Stimulated activated CD4-positive, alpha-beta T cell treated with anti-CD3 and anti-CD28 coated beads, TNF-alpha, amount 100 ng/mL, for 48 hours (primary cell): ENCODE measurements around the gene UBC.
"Not testable (repeated sequence)": the region's sequence is repeated elsewhere in the genome, so short reads cannot be mapped to it uniquely, and the experiment has no call there.

Source experiments
- DNase-seq, 3 donors: peaks; one replicate each; pipeline ENCODE4 v3.0.0-alpha.2; 2020; ENCODE audit warnings: low read depth in 3 of 3

UBC gene

DNA sequence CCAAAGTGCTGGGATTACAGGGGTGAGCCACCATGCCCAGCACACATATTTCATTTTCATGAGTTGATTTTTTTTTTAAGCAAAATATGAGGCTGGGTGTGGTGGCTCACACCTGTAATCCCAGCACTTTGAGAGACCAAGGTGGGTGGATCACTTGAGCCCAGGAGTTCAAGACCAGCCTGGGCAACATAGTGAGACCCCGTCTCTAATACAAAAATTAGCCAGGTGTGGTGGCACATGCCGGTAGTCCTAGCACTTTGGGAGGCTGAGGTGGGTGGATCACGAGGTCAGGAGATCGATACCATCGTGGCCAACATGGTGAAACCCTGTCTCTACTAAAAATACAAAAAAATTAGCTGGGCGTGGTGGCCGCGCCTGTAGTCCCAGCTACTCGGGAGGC, 17.1 kb upstream of the UBC start:
- DNase-seq = not testable (repeated sequence)

DNA sequence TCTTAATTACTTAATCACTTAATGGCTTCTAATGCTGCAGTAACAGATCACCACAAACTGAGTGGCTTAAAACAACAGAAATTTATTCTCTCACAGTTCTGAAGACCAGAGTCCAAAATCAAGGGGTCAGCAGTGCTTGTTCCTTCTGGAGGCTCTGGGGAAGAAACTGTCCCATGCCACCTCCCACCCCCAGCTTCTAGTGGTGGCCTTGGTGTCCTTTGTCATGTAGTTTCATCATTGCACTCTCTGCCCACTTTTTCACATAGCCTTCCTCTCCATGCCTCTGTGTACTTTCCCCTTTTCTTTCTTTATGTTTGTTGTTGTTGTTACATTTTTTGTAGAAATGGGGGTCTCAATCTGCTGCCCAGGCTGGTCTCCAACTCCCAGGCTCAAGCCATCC, 16.1 kb upstream of the UBC start:
- DNase-seq = no peak

DNA sequence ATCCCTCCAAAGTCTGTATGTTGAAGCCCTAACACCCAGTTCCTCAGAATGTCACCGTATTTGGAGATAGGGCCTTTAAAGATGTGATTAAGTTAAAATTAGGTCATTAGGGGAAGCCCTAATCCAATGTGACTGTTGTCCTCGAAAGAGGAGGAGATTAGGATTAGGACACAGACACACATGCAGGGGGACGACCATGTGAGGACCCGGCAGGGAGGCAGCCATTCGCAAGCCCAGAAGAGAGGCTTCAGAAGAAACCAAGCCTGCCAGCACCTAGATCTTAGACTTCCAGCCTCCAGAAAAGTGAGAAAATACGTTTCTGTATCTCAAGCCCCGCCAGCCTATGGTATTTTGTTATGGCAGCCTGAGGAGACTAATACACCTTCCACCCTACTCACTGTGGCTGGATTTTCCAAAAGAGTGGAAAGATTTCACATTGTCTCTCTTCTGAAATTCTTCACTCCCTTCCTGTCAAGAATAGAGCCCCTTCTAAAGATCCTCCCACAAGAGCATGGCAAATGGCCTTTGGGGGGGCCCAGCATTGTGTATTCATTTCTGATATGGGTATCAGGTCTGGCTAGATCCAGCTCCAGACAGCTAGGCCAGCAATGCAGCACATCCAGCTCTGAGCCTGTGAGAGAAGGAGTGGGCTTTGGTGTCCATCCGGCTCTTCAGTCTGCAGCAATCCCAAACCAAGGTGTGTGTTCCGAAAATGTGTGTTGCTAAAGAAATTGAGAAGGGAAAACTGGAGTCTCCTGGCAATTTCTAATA, 15.4 kb upstream of the UBC start:
- DNase-seq = no peak

DNA sequence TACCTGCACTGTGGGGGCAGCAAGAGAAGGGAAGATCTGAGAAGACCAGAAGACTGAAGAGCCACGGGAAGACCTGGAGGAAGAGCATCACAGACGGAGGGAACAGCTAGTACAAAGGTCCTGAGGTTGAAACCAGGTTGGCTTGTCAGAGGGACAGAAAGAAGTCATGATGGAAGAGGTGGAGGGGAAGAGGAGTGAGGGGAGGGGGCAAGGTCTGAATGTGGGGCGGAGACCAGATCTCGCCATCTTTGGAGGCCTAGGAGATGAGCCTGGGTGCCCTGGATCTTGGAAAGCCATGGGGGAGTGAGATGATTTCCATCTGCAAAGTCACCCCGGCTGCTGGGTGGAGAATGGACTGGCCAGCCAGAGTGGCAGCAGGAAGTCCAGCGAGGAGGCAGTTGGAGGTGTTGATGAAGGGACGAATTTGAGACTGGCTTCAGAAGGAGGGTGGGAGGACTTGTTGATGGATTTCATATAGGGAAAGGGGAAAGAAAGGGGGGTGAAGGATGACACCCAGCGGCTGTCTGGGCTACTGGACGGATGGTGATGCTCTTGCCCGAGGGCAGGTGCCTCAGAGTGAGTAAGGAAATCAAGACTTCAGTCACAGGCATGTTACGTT, 14.6 kb upstream of the UBC start:
- DNase-seq = no peak

DNA sequence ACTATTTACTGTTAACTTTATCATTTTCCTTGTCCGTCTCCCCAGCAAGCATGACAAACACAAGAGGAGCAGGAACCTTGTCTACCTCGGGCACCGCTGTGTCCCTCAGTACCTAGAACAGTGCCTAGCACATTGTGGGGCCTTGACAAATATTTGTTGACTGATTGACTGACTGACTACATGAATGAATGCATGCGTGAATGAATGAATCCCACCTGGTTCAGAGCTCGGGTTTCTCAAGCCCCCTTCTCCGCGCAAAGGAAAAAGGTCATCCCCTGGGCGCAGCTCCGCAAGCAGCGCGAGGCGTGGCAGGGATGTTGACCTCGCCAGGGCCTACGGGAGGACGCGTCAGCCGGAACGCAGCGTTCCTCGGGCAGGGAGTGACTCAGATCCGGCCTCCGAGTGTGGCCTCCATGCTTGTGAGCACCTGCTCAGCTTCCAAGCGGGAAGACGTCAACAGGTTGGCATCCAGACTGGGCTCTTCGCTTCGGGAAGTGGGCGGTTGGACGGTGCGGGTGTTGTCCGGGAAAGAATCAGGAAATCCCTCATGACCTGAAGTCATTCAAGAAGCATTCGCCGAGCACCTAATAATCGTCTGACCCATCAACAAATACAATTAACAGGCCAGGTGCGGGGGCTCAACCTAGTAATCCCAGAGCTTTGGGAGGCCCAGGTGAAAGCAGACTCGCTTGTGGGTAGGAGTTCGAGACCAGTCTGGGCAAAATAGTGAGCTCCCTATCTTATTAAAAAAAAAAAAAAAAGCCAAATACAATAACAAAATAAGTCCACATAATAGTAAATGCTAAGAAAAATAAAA, 13.9 kb upstream of the UBC start:
- DNase-seq = no peak

DNA sequence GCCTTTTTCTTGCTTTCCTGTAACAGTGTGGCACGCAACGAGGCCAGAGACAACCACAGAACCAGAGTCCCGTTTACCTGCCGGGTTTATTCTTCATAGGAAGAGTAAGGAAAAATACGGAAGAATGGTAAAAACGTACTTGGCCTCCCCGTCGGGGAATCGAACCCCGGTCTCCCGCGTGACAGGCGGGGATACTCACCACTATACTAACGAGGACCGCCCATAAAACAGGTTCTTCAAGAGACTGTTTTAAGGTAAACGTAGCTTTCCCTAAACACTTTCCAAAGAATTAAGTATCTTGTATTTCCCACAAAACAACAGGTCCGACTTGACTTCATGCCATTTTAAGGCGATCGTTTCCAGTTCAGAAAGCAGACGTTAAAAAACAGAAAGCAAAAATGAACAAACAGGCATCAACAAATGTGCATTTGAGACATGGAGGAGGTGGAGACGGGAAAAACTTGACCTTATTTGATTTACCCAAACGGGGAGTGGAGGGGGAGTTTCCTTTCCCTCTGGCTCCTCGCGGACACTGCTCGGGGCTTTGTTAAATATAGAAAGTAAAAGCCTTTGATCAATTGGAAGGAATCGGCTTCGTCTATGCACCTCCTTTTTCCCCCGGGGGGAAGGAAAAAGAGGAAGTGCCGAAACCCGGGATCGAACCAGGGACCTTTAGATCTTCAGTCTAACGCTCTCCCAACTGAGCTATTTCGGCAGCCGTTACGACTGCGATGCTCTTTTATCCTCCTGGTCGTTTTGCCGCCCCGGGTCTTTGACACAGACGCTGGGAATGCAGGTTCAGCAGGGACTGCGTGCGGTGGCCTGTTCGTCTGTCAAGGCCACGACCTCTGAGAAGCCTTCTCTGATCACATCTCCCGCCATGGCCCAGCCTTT, 13.0 kb upstream of the UBC start:
- DNase-seq = peak; percentile 78 to 95 (median 91)

DNA sequence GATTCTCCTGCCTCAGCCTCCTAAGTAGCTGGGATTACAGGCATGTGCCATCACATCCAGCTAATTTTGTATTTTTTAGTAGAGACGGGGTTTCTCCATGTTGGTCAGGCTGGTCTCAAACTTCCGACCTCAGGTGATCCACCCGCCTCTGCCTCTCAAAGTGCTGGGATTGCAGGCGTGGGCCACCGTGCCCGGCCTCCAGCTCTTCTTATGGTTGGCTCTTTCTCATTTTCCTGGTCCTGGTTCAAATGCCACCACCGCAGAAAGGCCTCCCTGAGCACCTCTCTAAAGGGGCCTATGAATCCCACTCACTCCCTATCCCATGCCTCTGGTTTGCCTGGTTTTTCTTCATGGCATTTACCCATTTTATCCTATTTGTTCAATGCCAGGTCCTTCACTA, 11.3 kb upstream of the UBC start:
- not testable (repeated sequence) for DNase-seq

DNA sequence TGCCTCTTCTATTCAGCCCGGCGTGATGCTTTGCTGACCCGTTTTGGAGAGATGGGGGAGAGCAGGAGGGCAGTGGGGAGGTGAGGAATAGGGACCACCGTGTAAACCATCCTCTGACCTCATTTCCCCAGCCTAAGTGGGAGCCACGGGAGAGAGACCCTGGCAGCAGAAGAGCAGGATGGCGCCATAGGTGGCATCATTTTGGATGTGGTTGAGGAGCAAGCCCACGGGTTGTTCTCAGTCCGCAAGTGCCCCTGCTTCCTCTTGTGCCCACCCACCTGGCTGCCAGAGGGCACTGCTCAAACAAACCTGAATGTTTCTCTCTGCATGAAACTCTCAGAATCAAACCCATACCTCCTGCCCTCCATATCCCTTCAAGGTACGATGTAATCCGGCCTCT, 10.7 kb upstream of the UBC start:
- DNase-seq = no peak

DNA sequence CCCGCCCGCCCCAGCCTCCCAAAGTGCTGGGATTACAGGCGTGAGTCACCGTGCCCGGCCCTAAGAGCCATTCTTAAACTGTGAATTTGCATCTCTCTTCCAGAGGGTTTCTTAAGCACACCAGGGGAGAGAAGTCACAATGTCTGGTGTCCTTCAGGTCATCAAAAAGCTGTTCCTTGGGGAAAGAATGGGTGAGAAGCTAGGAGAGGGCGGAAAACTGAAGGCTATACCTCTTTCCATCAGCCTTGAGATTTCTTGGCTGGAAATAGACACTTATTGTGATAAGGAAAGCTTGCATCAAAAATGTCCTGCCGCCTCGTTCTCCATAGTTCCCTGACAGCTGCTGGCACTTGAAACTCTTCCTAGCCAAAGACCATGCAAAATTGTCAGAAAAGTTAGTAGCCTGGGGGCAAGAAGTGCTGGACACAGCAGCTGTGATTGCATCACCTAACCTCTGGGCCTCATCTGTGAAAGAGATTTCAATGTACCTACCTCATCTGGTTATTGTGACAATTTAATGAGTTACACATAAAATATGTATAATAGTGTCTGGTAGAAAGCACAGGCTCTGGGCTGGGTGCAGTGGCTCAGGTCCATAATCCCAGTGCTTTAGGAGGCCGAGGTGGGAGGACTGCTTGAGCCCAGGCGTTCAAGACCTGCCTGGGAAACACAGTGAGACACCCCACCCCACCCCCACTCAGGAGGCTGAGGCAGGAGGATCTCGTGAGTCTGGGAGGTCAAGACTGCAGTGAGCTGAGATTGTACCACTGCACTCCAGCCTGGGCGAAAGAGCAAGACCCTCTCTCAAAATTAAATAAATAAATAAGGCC, 9.7 kb upstream of the UBC start:
- no peak for DNase-seq

DNA sequence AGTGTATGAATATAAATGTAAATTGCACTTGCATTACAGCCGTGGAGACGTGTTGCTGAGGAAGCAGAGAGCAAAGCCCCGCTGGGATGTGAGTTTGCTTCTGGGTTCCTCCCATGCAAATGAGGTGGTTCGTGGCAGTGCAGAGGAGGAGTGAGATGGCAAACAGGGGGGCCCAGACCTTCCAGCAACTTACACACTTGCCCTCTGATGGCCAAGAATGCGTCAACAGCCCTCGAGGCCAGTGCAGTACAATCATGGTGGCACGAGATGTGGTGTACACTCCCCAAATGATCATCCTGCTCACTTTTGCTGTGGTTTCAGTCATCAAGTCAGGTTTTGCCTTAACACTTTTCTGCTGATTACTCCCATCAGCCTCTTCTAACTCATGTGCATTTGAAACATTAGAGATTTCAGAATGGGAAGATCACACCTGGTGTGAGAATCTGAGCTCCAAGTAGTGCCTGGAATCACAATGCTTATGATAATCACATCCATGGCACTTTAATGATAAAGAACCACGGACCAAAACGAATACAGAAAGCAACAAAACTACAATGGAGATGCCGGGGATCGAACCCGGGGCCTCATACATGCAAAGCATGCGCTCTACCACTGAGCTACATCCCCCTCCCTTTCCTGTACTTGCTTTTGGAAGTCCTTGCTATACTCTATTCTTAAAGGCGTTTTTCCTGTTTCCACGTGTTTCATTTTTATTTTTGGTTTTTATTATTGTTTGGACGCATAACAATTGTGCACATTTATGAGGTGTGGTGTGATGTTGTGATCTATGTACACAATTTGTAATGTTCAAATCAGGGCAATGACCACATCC, 7.0 kb upstream of the UBC start:
- DNase-seq = peak; percentile 68 to 87 (median 75)

DNA sequence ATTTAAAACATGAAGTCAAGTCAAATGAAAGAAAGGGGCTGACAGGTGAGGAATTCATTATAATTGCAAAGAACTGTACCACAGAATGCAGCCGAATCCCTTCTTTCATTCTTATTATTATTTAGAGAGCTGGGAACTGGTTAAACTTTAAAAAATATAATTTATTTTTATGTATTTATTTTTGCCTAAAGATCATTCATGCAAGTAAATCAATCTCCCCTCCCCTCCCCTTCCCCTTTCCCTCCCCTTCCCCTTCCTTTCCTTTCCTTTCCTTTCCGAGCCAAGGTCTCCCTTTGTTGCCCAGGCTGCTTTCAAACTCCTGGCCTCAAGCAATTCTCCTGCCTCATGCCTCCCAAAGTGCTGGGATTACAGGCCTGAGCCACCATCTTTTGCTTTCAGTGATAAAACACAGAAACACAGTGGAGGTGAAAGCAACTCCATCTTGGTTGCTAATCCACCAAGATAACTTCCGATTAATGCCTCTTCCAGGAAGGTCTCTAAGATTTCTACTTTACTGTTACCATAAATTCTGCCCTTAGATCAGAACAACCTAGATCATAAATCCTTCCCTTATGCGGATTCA, 6.0 kb upstream of the UBC start:
- DNase-seq = no peak

DNA sequence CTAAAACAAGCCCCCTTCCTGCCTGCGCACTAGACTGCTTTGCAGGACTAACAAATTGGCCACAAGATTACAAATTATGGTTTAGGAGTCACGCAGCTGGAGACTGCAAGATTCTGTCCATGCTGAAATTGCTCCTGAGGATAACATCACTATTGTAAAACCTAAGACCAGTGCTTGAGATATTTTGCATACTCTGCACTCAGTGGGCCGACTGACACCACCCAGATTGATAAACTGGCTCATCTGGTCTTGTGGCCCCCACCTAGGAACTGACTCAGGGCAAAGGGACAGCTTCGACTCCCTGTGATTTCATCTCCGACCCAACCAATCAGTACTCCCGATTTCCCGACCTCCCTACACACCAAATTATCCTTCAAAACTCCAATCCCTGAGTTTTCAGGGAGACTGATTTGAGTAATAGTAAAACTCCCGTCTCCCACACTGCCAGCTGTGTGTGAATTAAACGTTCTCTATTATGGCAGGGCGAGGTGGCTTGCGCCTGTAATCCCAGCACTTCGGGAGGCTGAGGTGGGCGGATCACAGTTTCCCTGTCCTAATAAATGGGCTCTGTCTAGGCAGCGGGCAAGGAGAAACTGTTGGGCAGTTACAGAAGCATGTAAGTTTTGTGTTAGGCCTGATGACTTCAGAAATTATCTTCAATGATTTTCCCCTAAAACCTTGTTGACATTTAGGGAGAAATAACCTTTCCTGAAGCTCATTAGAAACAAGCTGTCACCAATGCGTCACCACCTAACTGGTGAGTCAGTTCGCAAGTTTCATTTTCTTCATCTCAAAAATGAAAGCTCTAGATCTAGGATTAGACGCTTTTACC, 5.3 kb upstream of the UBC start:
- DNase-seq = no peak

DNA sequence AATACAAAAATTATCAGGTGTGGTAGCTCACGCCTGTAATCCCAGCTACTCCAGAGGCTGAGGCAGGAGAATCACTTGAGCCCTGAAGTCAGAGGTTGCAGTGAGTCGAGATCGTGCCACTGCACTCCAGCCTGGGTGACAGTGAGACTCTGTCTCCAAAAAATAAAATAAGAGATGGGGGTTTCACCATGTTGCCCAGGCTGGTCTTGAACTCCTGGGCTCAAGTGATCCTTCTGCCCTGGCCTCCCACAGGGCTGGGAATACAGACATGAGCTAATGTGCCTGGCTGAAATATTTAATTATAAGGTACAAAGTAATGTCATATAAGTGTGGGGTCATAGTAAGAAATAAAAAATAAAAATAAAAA, 4.2 kb upstream of the UBC start:
- not testable (repeated sequence) for DNase-seq

DNA sequence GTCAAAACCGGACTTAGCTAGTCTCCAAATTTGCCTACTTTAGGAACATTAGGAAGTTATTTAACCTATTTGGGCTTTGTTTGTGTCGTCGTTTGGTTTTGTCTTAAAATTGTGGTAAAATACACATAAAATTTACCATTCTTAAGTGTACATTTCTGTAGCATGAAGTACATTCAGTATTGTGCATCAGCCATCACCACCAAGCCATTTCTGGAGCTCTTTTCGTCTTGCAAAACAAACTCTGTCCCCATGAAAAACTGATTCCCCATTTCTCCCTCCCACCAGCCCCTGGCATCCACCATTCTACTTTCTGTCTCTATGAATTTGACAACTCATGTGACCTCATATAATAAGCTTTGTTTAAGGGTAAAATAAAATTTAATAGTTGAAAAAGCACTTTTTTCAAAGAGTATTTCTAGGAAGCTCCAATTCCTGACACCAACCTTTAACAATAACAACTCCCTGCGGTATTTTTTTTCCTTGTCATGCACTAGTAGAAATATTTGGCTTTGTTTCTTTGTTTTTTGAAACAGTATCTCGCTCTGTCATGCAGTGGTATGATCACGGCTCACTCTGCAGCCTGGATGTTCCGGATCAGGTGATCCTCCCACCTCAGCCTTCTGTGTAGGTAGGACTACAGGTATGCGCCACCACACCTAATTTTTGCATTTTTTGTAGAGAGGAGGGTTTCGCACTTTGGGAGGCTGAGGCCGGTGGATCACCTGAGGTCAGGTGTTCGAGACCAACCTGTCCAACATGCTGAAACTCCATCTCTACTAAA, 3.6 kb upstream of the UBC start:
- no peak for DNase-seq

DNA sequence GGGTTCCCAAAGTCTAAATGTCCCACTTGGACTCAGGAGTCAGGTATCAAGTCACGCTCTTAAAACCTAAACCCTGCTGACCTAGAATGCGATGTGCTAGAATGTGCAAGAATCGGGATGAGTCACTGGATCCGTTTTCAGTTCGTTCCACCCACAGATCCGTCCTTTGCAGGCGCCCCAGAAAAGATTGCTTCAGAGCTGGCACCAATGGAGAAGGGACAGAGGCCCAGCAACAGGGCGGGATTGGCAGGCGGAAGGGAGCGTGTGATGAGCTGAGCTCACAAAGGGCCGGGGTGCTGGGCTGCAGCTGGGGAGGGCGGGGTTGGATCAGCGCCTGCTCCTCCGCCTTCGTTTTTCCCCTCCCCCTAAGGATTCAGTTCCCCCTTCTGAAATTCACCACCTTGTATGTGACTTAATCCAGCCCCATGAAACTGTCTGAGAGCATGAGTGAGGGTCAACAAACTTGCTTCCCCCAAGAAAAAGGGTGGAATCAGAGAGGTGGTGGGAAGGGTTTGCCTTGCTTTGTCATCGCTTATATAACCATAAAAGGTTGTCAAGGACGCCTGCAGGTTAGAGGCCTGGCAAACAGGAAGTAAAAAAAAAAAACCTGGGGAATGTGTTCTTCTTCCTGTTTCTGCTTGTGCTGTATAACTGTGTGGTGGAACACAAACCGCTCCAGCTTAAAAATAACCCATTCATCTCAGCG, 2.8 kb upstream of the UBC start:
- DNase-seq = peak; percentile 84 to 94 (median 91)

DNA sequence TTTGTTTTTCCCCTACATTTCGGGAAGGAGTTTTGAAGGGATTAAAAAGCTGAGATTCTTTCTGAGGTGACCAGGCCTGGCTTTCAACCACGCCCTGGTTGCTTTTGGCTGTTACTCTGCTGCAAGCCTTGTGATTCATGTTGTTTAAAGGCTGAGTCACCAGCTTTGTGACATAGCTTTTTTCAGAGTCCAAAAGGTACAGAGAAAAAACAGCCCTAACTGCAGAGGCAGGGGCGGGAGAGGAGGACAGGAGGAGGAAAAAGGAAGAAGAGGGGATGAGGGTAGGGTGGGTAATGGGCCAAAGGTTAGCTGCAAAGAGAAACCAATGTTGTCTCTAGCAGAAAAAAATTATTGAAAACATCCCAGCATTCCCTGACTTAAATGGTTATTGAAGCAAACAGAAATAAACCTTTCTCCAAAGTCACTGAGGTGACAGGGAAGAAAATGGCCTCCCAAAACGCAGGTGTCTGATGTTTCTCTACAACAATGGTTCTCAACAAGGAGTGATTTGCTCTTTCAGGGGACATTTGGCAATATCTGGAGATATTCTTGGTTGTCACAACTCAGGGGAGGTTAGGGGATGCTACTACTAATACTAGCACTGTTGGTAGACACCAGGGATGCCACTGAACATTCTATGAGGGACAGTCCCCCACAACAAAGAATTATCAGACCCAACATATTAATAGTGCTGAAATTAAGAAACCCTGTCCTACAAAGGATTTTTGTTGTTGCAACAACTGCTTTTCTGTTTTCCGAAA, 2.1 kb upstream of the UBC start:
- no peak for DNase-seq
